Type B pancreatic cell (in vitro differentiated cells): Measurements from ENCODE around the gene CRAMP1. TPM values are rescaled to one million over a fixed set of nuclear protein-coding genes. Genes with fewer than 3 reads are reported as not detected.

Source experiments
- DNase-seq: peaks from one replicate; pipeline ENCODE4 v3.0.0; 2021; ENCODE audit warnings: mixed read lengths; ENCODE audit not compliant: unreplicated experiment; ENCODE audit errors: extremely low spot score
- H3K27ac Mint-ChIP-seq: 2 replicates; pipeline ENCODE4 v1.8.0; 2021; ENCODE audit warnings: mild to moderate bottlenecking, mixed read lengths
- H3K27me3 Mint-ChIP-seq: 2 replicates; pipeline ENCODE4 v1.8.0; 2021; ENCODE audit warnings: mixed read lengths
- H3K36me3 Mint-ChIP-seq: 2 replicates; pipeline ENCODE4 v1.8.0; 2021; ENCODE audit warnings: mixed read lengths
- H3K4me1 Mint-ChIP-seq: one replicate; pipeline ENCODE4 v1.8.0; 2021; ENCODE audit warnings: mixed read lengths; ENCODE audit not compliant: unreplicated experiment
- H3K4me3 Mint-ChIP-seq: 2 replicates; pipeline ENCODE4 v1.8.0; 2021; ENCODE audit warnings: mild to moderate bottlenecking, mixed read lengths
- H3K9me3 Mint-ChIP-seq: 2 replicates; pipeline ENCODE4 v1.8.0; 2021; ENCODE audit warnings: mixed read lengths
- total RNA-seq: library from RNA; stranded (reverse); gene quantifications from 2 replicates; pipeline ENCODE4 v1.2.1, GENCODE V29; 2021; ENCODE audit warnings: low replicate concordance
- TF ChIP-seq, protein P1 (sequence below): fragments of 200-600 bp; sonication (generic); conservative IDR thresholded peaks from 2 replicates; pipeline ENCODE4 v1.5.0; 2021; ENCODE audit warnings: antibody characterized with exemption, mild to moderate bottlenecking

CRAMP1 gene
- total RNA-seq, 1 donor from 2014 or later: 31.4 TPM

DNA sequence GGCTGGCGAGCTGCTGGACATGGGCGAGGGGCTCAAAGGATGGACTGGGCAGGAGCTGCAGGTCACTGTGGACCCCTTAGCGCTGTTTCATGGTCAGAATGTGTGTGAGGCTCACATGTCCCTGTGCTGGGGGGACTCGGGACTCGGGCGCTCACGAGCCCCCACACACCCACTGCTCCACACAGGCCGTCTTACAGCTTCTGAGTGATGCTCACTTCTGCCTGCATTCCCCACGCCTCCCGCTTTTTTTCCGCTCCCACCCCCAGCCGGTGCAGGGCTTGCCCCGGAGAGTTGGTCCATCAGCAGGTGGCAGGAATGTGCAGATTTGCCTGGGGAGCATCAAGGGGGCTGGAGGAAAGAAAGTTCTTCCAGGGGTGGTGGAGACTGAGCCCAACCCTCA lies 45.7 kb downstream of the CRAMP1 start:
- TF ChIP-seq, protein P1, sequence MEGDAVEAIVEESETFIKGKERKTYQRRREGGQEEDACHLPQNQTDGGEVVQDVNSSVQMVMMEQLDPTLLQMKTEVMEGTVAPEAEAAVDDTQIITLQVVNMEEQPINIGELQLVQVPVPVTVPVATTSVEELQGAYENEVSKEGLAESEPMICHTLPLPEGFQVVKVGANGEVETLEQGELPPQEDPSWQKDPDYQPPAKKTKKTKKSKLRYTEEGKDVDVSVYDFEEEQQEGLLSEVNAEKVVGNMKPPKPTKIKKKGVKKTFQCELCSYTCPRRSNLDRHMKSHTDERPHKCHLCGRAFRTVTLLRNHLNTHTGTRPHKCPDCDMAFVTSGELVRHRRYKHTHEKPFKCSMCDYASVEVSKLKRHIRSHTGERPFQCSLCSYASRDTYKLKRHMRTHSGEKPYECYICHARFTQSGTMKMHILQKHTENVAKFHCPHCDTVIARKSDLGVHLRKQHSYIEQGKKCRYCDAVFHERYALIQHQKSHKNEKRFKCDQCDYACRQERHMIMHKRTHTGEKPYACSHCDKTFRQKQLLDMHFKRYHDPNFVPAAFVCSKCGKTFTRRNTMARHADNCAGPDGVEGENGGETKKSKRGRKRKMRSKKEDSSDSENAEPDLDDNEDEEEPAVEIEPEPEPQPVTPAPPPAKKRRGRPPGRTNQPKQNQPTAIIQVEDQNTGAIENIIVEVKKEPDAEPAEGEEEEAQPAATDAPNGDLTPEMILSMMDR: no peak

DNA sequence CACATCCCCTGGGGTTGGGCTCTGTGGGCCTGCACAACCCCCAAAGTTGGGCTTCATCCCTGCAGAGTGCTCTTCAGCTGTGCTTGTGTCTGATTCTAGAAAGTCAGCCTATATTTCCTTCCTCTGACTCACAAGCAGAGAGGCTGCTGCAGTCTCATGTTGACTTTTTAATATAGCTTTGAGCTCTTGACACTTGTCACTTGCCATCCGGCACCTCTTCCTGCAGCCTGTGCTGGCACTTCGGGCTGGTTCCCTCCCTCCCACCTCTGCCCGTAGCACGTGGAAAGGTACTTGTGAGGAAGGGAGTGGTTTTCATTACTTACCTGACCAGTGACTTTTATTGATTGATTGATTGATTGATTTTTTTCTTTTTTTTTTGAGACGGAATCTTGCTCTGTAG lies 46.9 kb downstream of the CRAMP1 start:
- TF ChIP-seq, protein P1: no peak
- no peaks in the 10 kb centered on the region for H3K27me3 Mint-ChIP-seq
- H3K4me1 Mint-ChIP-seq: no peaks in the 10 kb centered on the region
- peaks cover 13% of the 10 kb centered on the region for H3K36me3 Mint-ChIP-seq
- no peak overlapping the region for H3K4me3 Mint-ChIP-seq
- no peak overlapping the region for H3K27ac Mint-ChIP-seq
- H3K9me3 Mint-ChIP-seq: no peaks in the 10 kb centered on the region
- no peak for DNase-seq

More for the DNA sequence above, 45.7 kb downstream of the CRAMP1 start:
- Mint-ChIP-seq H3K9me3 (no peaks in the 10 kb centered on the region), H3K4me1 (no peaks in the 10 kb centered on the region), H3K36me3 (peaks cover 7% of the 10 kb centered on the region), H3K27me3 (no peaks in the 10 kb centered on the region), H3K27ac (no peak overlapping the region), H3K4me3 (no peak overlapping the region)
- no peak for DNase-seq

DNA sequence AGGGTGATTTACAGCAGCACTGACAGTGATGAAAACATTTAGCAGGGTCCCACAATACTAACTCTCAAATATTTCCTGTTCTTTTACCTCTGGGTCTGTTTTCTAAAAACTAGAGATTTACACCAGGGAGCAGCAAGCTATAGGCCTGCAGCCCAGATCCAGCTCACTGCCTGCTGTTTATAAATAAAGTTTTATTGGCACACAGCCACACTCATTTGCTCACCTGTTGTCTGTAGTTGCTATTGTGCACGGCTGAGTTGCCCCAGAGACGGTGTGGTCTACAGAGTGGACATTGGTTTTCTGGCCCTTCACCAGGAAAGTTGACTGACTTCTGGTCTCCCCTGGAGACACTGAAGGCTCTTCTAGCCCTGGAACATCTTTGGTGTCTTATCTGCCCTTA lies 49.7 kb downstream of the CRAMP1 start:
- no peak overlapping the region for H3K4me3 Mint-ChIP-seq
- no peak for DNase-seq
- H3K9me3 Mint-ChIP-seq: no peaks in the 10 kb centered on the region
- H3K4me1 Mint-ChIP-seq: no peaks in the 10 kb centered on the region
- TF ChIP-seq, protein P1: no peak
- no peaks in the 10 kb centered on the region for H3K27me3 Mint-ChIP-seq
- no peak overlapping the region for H3K27ac Mint-ChIP-seq
- H3K36me3 Mint-ChIP-seq: peaks cover 15% of the 10 kb centered on the region

DNA sequence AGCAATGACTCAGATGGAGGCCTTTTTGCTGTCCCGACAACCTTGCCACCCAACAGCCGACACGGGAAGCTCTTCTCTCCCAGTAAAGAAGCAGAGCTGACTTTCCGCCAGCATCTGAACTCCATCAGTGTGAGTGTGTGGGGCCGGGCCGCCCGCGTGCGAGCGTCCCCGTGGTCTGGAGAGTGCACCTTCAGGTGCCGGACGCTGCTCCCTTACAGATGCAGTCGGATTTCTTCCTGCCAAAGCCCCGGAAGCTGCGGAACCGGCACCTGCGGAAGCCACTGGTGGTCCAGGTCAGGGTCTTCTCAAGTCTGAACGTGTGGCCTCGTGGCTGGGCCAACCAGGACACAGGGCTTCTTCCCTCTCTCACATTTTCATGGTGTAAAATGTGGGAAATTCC lies 50.4 kb downstream of the CRAMP1 start:
- H3K27me3 Mint-ChIP-seq: no peaks in the 10 kb centered on the region
- no peak for DNase-seq
- H3K4me3 Mint-ChIP-seq: no peak overlapping the region
- no peaks in the 10 kb centered on the region for H3K9me3 Mint-ChIP-seq
- H3K27ac Mint-ChIP-seq: no peak overlapping the region
- peaks cover 15% of the 10 kb centered on the region for H3K36me3 Mint-ChIP-seq
- TF ChIP-seq, protein P1: no peak
- H3K4me1 Mint-ChIP-seq: no peaks in the 10 kb centered on the region

DNA sequence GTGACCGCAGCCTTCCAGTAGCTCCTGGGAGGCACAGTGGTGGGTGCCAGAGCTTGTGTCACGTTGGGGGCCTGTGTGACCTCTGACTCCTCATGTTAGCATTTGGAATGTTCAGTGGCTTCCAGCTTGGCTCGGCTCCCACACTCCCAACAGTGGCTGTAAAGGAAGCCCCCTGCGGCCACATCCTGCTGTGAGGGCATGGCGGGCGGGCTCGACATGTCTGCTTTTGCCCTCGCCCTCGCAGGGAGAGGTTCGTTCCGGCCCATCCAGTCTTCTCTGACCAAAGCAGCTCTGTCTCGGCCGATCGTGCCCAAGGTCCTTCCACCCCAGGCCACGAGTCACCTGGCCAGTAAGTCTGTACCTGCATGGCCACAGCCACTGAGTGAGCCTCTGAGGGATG lies 53.7 kb downstream of the CRAMP1 start:
- Mint-ChIP-seq H3K36me3 (peaks cover 18% of the 10 kb centered on the region), H3K4me3 (no peak overlapping the region), H3K27me3 (no peaks in the 10 kb centered on the region), H3K27ac (no peak overlapping the region), H3K4me1 (no peaks in the 10 kb centered on the region), H3K9me3 (no peaks in the 10 kb centered on the region)
- DNase-seq: no peak
- TF ChIP-seq, protein P1: no peak

DNA sequence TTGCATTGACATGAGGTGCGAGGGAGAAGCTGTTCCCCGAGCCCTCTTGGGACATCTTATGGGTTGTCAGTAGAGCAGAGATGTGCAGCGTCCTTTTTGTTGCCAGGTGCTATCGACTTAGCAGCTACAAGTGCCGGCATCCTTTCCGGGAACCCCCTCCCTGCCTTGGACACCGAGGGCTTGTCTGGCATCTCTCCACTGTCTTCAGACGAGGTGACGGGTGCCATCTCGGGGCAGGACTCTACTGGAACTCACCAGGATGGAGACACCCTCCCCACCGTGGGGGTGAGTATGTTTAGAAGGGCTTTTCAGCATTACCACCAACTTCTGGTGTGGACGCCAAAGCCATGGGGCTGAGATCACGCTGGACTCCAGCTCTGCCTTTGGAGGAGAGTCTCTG lies 54.2 kb downstream of the CRAMP1 start:
- no peak overlapping the region for H3K4me3 Mint-ChIP-seq
- H3K4me1 Mint-ChIP-seq: no peaks in the 10 kb centered on the region
- no peaks in the 10 kb centered on the region for H3K27me3 Mint-ChIP-seq
- DNase-seq: no peak
- no peaks in the 10 kb centered on the region for H3K9me3 Mint-ChIP-seq
- H3K36me3 Mint-ChIP-seq: peaks cover 18% of the 10 kb centered on the region
- no peak overlapping the region for H3K27ac Mint-ChIP-seq
- TF ChIP-seq, protein P1: no peak
